ENCODE data around the gene OR10A6.

Gene OR10A6

DNA sequence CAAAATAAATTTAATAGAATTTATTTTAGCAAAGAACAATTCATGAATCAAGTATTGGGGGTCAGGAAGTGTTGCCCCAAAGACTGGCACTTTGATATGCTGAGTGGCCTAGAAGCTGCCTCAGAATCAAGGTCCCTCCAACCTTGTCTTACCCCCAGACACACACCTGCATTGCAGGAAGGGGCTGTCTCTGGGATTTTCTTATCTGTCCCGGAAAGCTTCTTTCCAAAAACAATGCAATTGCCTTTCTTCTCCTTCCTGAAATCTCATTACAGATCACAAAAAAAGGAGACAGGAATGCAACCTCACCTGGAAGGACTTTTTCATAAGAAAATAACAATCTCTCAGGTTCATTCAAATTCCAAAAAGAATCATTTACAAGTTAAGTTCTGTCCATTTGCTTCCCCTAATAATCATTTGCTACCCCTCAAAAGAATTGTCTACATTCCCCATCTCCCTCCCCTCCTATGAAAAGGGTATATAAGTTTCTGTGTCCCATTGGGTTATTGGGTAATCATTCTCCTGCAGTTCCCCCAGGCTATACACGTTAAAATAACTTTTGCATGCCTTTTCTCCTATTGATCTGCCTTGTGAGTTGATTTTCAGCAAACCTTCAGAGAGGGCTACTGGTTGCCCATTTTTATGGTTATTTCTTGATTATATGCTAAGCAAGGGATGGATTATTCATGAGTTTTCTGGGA is 21.3 kb downstream of the OR10A6 start:
- no peak for DNase-seq

DNA sequence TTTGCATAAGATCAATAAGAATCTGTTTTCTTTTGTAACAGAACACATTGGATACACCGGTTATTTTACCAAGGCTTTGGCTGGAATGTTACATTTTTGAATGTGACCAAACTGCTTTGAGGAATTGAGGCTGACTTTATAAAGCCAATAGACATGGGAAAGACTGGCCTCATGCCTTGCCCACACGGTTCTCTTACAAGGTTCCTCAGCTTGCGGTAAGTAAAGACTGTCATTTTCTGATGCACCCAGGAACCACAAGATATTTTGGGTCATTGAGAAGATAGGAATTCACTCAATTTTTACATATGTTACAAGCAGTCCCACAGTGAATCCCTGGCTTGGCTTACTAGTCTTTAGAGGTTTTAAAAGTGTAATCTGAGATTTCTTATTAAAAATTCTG is 23.9 kb downstream of the OR10A6 start:
- no peak for DNase-seq

GRCh38 chr11:7906481-7906880 is 24.6 kb downstream of the OR10A6 start:
- no peak for DNase-seq

- DNase-seq = no peak
Measured at GRCh38 chr11:7905961-7906429, 25.1 kb downstream of the OR10A6 start.

DNA sequence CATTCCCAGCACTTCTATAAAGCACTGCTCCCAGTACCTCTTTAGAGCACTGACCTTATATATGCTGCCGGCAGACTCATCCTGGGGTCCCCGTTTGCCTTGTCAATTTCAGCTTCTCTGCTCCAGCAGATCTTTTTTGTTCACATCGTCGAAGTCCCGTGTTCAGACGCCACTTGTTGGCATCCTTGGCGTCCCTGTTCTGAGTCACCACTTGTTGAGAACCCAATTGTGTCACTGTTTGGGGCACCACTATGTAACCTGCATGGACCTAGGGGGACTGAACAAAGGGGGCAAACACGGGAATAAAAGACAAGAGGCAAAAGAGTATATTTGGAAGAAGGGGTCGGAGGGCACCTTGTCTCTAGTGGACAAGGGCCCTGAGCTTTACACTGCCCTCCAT is 25.5 kb downstream of the OR10A6 start:
- DNase-seq = no peak

DNA sequence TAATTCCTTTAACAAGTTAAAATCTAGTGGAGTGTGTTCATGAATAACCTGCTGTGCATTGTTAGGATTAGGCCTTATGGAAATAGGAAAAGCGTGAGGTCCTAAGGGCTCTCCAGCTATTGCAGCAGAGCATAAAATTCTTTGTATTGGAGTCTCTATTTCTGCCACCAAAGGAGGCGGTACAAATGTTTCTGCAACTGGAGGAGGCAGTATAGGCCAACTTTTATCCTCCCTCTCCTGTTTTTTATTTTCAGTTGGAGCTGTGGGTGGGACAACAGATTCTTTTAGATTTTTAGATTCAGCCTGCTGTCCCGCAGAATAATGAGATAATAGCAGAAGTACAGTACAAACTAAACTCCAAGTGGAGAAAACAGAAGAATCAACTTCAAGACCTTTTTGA is 26.2 kb downstream of the OR10A6 start:
- no peak for DNase-seq

- no peak for DNase-seq
Measured at GRCh38 chr11:7903940-7904339, 27.1 kb downstream of the OR10A6 start.

DNA sequence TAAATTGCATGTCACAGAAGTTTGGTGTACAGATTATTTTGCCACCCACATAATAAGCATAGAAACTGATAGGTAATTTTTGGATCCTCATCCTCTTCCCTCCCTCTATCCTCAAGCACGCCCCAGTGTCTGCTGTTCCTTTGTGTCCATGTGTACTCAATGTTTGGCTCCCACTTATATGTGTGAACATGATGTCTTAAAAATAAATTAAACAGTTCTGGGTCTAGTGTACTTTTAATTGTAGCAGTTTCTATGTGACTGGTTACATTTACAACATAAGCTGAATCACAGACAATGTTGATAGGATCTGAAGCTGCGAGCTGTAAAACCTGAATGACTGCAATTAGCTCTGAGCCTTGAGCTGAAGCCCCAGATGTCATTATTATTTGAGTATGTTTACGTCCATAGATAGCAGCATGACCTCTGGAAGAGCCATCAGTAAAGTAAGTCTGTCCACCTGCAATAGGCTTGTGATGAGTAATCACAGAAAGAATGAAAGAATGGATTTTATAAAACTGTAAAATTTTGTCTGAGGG is 29.7 kb downstream of the OR10A6 start:
- no peak for DNase-seq

DNA sequence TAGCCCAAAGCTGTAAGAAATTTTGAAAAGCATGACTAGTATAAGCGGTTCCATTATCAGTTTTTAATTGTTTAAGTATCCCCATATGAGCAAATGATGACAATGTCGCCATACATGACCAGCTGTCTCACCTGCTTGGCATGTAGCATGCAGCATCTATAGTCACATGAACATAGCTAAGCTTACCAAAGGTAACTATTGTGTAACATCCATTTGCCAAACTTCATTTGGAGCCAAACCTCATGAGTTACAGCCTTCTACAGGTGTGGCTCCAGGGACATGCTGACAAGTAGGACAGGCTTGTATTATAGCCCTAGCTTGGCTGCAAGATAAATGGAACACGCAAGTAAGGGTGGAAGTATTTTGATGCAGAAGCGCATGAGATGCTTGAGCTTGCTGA is 30.4 kb downstream of the OR10A6 start:
- DNase-seq = no peak

DNA sequence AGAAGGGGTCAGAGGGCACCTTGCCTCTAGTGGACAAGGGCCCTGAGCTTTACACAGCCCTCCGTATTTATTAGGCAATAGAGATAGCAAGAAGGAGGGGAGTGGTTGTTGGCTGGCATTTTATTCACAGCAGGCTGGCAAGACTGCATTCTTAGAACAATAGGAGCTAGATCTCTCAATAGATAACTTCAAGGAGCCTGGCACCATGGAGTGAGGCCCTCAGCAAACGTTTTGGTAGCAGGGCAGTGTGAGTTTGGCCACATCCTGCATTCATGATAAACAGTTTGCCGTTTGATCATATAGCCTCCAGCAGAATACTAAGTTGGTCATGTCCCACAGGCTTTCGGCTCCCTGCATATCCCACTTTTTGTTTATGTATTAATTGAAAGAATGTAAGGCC is 31.6 kb downstream of the OR10A6 start:
- no peak for DNase-seq

- DNase-seq = no peak
Measured at GRCh38 chr11:7898666-7899283, 32.3 kb downstream of the OR10A6 start.

GRCh38 chr11:7896009-7896785 is 34.9 kb downstream of the OR10A6 start:
- no peak for DNase-seq

DNA sequence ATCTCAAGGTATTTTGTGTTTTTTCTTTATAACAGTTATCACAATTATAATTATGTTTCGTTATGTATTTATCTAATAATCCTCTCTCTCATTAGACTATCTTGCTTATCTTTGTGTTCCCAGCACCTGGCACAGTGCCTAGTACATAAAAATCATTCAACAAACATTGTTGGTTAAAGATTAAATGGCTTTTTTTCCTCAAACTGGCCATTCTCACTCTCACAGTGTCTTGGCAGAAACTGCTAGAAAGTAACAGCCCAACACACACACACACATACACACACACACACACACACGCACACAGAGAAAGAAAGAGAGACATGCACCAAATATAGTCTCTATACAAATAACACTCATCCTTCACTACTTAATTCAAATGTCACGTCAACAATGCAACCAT is 36.8 kb downstream of the OR10A6 start:
- no peak for DNase-seq

- DNase-seq = no peak
Measured at GRCh38 chr11:7893796-7894195, 37.3 kb downstream of the OR10A6 start.

DNA sequence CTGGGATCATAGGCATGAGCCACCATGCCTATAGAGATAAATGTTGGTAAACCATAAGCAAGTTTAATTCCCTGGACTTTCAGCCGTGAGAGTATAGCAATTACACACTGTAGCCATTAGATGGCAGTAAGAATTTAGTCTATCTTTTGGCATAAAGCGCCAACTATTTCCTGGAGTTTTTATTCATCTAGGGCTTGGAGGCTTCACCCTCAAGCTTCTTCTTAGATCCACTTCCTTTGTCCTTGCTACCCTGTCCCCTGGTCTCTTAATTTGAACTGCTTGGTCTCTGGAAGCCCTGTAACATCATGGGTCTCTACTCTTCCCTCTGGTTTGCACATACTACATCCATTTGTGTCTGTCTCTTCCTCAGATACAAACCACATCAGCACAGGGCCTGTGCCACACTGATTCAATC is 38.2 kb downstream of the OR10A6 start:
- no peak for DNase-seq

- DNase-seq = no peak
Measured at GRCh38 chr11:7892059-7892699, 38.9 kb downstream of the OR10A6 start.

- peak; percentile 41 for DNase-seq
Measured at GRCh38 chr11:7890417-7891172, 40.5 kb downstream of the OR10A6 start.

DNA sequence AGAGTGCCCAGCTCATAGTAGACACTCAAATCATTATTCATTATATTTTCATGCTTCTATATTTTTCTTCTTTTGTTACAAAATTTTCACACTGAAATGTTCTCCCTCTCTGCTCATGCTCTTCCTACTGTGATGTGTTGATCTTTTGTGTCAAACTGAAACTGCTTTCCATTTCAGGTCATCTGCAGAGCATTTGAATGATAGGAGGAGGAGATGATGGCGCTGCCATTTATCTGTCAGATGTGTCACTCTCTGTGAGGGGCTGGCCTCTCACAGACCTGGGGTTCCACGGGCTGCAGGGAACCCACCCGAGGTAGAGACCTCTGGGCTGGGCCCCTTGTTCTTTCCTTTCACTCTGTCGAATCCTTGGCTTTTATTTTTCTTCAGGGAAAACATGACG is 41.1 kb downstream of the OR10A6 start:
- no peak for DNase-seq

DNA sequence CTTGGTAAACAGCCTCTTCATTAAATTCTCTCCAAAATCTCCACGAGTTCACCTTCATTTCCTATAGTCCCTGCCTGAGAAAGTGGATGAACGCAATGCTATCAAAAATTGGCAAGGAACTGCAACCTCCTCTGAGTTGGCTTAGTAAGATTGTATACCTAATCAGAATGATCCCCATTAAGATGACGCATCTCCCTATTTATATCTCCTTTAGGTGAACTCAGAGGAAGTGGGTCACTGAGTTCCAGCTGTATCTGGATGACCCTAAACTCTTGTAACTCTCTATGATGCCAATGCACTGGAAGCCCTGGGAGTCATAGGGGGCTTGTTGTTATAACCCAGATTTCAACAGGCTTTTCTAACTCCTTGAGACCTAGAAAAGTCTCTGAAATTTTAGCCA is 48.2 kb downstream of the OR10A6 start:
- DNase-seq = no peak

Data from right hindlimb (tissue), 1 donor.